PC-3 (cell line): ENCODE data around the gene TMEM213. TPM values are rescaled to one million over a fixed set of nuclear protein-coding genes. Genes with fewer than 3 reads are reported as not detected.

ENCODE experiments used
- ATAC-seq: fragments of 200-7000 bp; cut with Tn5 transposase; 2 replicates; pipeline ENCODE4 v1.9.1; 2020; ENCODE audit warnings: mild to moderate bottlenecking, moderate library complexity
- BruUV-seq: library from RNA; stranded (reverse); fragments of 400-500 nt; replicated peaks from 2 replicates; lab custom pipeline; 2021; lab: Mats Ljungman, UMichigan
- CTCF ChIA-PET: fragments of 300-600 bp; sonication (Branson Sonifier 250); formaldehyde crosslinking; loops from one replicate; lab custom pipeline; 2022; ENCODE audit warnings: antibody characterized with exemption; lab: Charles Lee
- POLR2A ChIA-PET: fragments of 300-600 bp; sonication (Branson Sonifier 250); formaldehyde crosslinking; loops from one replicate; lab custom pipeline; 2022; ENCODE audit warnings: antibody characterized with exemption; ENCODE audit not compliant: unreplicated experiment; lab: Charles Lee
- DNase-seq: peaks from one replicate; pipeline ENCODE4 v3.0.0-alpha.2; 2015
- H2AFZ ChIP-seq: fragments of 300-600 bp; sonication (generic); 2 replicates; pipeline ENCODE4 v1.6.0; 2016; ENCODE audit warnings: antibody characterized with exemption, low read length
- H3F3A ChIP-seq: fragments of 300-600 bp; sonication (generic); one replicate; pipeline ENCODE4 v1.6.0; 2017; ENCODE audit warnings: antibody characterized with exemption, low read length, control low read depth, mild to moderate bottlenecking; ENCODE audit not compliant: unreplicated experiment
- H3K27ac ChIP-seq: fragments of 300-600 bp; sonication (generic); 2 replicates; pipeline ENCODE4 v1.5.1; 2016; ENCODE audit warnings: mild to moderate bottlenecking, low read length
- H3K27me3 ChIP-seq: fragments of 300-600 bp; sonication (generic); 2 replicates; pipeline ENCODE4 v1.6.1; 2016; ENCODE audit warnings: low read length, mixed read lengths
- H3K36me3 ChIP-seq: fragments of 300-600 bp; sonication (generic); 2 replicates; pipeline ENCODE4 v1.6.1; 2016; ENCODE audit warnings: low read depth, mixed run types, low read length, mixed read lengths
- H3K4me1 ChIP-seq: fragments of 300-600 bp; sonication (generic); 2 replicates; pipeline ENCODE4 v1.5.1; 2016; ENCODE audit warnings: low read length; ENCODE audit not compliant: insufficient read depth
- H3K4me2 ChIP-seq: fragments of 300-600 bp; sonication (generic); 2 replicates; pipeline ENCODE4 v1.6.0; 2016; ENCODE audit warnings: low read length
- H3K4me3 ChIP-seq: fragments of 300-600 bp; sonication (generic); 2 replicates; pipeline ENCODE4 v1.5.1; 2016; ENCODE audit warnings: mild to moderate bottlenecking, low read length, mixed read lengths
- H3K79me2 ChIP-seq: fragments of 300-600 bp; sonication (generic); 2 replicates; pipeline ENCODE4 v1.6.1; 2017; ENCODE audit warnings: low read length, mixed read lengths
- H3K9ac ChIP-seq: fragments of 300-600 bp; sonication (generic); 2 replicates; pipeline ENCODE4 v1.6.0; 2016; ENCODE audit warnings: mild to moderate bottlenecking, low read length
- H3K9me2 ChIP-seq: fragments of 300-600 bp; sonication (generic); replicated peaks from 2 replicates; pipeline ENCODE4 v1.6.1; 2016; ENCODE audit warnings: mixed run types, low read length, mixed read lengths
- H3K9me3 ChIP-seq: fragments of 300-600 bp; sonication (generic); 2 replicates; pipeline ENCODE4 v1.6.1; 2016; ENCODE audit warnings: low read length, mixed read lengths
- H4K20me1 ChIP-seq: fragments of 300-600 bp; sonication (generic); 2 replicates; pipeline ENCODE4 v1.6.1; 2016; ENCODE audit warnings: low read length, mixed read lengths
- EZH2 ChIP-seq: fragments of 300-600 bp; sonication (generic); IDR thresholded peaks from one replicate; pipeline ENCODE4 v1.6.1; 2017; ENCODE audit warnings: antibody characterized with exemption, mild to moderate bottlenecking, low read length; ENCODE audit not compliant: unreplicated experiment
- EZH2phosphoT487 ChIP-seq: fragments of 300-600 bp; sonication (generic); IDR thresholded peaks from 2 replicates; pipeline ENCODE4 v1.6.1; 2018; ENCODE audit warnings: mild to moderate bottlenecking, antibody characterized with exemption, low read length, borderline replicate concordance
- intact Hi-C: fragments of 100-400 bp; cut with micrococcal nuclease; formaldehyde crosslinking; loops from 2 replicates; pipeline ENCODE4 v1.9.0; 2023
- total RNA-seq: library from RNA; depleted of rRNA; stranded (reverse); fragments of >200 nt; gene quantifications from 2 replicates; pipeline ENCODE4 v1.2.3, GENCODE V29; 2014
- TF ChIP-seq, protein P1 (sequence below): fragments of 300-600 bp; sonication (generic); conservative IDR thresholded peaks from 2 replicates; pipeline ENCODE4 v1.5.1; 2017; ENCODE audit warnings: antibody characterized with exemption, low read depth, mild to moderate bottlenecking, low read length

Gene TMEM213
- total RNA-seq, 1 experiment from 2014 or later = not detected

DNA sequence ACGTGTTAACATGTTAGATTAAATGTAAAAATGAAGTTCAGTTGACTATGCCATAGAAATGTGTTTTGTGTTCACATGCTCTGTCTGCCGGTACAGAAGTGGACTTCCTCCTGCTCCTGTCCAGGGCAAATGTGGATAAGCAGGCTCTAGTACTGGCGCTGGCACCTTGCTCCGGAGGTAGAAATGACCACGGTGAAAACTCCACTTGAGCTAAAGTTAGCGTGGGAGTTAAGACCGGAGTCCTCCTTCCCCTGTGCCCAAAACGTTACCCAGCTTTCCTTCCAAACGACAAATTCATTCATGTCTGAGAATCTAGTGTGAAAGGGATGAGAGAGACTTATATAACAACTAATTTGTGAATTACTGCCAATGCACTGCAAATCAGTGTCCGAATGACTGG, 35.2 kb downstream of the TMEM213 start:
- TF ChIP-seq EZH2 (no peak), EZH2phosphoT487 (no peak)
- TF ChIP-seq, protein P1, sequence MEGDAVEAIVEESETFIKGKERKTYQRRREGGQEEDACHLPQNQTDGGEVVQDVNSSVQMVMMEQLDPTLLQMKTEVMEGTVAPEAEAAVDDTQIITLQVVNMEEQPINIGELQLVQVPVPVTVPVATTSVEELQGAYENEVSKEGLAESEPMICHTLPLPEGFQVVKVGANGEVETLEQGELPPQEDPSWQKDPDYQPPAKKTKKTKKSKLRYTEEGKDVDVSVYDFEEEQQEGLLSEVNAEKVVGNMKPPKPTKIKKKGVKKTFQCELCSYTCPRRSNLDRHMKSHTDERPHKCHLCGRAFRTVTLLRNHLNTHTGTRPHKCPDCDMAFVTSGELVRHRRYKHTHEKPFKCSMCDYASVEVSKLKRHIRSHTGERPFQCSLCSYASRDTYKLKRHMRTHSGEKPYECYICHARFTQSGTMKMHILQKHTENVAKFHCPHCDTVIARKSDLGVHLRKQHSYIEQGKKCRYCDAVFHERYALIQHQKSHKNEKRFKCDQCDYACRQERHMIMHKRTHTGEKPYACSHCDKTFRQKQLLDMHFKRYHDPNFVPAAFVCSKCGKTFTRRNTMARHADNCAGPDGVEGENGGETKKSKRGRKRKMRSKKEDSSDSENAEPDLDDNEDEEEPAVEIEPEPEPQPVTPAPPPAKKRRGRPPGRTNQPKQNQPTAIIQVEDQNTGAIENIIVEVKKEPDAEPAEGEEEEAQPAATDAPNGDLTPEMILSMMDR = no peak
- BruUV-seq = TSS peak; percentile 1
- H3K27ac ChIP-seq = no peak overlapping the region
- H2AFZ ChIP-seq = no peak overlapping the region
- H3K4me2 ChIP-seq = no peak overlapping the region
- H3K27me3 ChIP-seq = no peaks in the 10 kb centered on the region
- peaks cover 24% of the 10 kb centered on the region for H3K36me3 ChIP-seq
- no peaks in the 10 kb centered on the region for H3K79me2 ChIP-seq
- ChIA-PET POLR2A (no interaction called here), CTCF (no interaction called here)
- no peak overlapping the region for H3K4me3 ChIP-seq
- H3K4me1 ChIP-seq = peaks cover 10% of the 10 kb centered on the region
- DNase-seq (no peak), ATAC-seq (no peak)
- no peak overlapping the region for H3K9ac ChIP-seq
- no peaks in the 10 kb centered on the region for H3K9me2 ChIP-seq
- H4K20me1 ChIP-seq = no peaks in the 10 kb centered on the region
- intact Hi-C loops = no loop called here
- H3K9me3 ChIP-seq = no peaks in the 10 kb centered on the region
- no peaks in the 10 kb centered on the region for H3F3A ChIP-seq

DNA sequence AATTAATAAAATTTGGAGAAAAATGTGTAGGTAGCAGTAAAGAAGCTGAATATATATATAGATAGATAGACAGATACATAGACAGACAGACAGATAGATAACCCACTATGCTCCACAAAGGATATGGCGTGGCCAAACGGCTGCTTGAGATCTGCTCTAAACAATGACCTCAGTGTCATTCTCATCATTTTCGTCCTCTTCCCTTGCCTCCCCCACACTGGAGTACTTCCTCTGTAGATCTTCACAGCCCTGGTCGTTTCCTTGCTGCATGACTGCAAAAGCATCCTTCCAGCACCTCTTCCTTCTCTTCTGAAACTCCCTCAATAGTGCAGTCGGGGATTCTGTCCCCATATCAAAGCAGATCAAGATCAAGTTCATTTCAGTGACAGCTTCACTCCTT, 35.8 kb downstream of the TMEM213 start:
- Histone ChIP-seq H4K20me1 (no peaks in the 10 kb centered on the region), H3K4me1 (peaks cover 4% of the 10 kb centered on the region; the same call in 1 of the 2 replicates), H3K27me3 (no peaks in the 10 kb centered on the region), H3F3A (no peaks in the 10 kb centered on the region), H3K4me2 (no peak overlapping the region), H3K9me3 (no peaks in the 10 kb centered on the region), H3K9me2 (no peaks in the 10 kb centered on the region), H2AFZ (no peak overlapping the region), H3K9ac (no peak overlapping the region), H3K4me3 (no peak overlapping the region), H3K27ac (no peak overlapping the region), H3K36me3 (peaks cover 24% of the 10 kb centered on the region), H3K79me2 (no peaks in the 10 kb centered on the region)
- ATAC-seq = no peak
- intact Hi-C loops = no loop called here
- ChIA-PET CTCF (no interaction called here), POLR2A (no interaction called here)
- no peak for DNase-seq
- TF ChIP-seq, protein P1 = no peak
- TF ChIP-seq EZH2 (no peak), EZH2phosphoT487 (no peak)
- BruUV-seq = no TSS peak

DNA sequence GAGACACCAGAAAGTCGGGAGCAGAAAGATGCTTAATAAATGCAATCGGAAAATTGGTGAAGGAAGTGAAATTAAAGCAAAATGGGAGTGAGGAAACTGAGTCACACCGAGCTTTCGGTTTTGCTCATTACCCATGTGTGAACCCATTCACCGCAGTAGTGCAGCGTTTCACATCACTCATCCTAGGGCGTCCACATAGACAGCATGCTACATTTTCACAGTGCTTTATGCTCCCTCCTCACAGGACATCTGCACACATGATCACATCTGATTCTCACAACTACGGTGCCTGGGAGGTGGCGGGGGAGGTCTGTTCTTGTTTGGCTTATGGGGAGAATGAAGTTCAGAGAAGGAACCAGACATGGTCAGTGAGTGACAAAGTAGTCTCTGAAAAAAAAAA, 36.8 kb downstream of the TMEM213 start:
- CTCF ChIA-PET = no interaction called here
- no peaks in the 10 kb centered on the region for H3F3A ChIP-seq
- H3K27me3 ChIP-seq = no peaks in the 10 kb centered on the region
- no peaks in the 10 kb centered on the region for H3K9me3 ChIP-seq
- BruUV-seq = no TSS peak
- H3K36me3 ChIP-seq = peaks cover 24% of the 10 kb centered on the region
- H3K4me2 ChIP-seq = no peak overlapping the region
- no peak overlapping the region for H3K9ac ChIP-seq
- no peak for DNase-seq
- no peaks in the 10 kb centered on the region for H3K79me2 ChIP-seq
- no peaks in the 10 kb centered on the region for H4K20me1 ChIP-seq
- intact Hi-C loops = no loop called here
- no peak overlapping the region for H3K4me3 ChIP-seq
- no peaks in the 10 kb centered on the region for H3K9me2 ChIP-seq
- TF ChIP-seq EZH2 (no peak), EZH2phosphoT487 (no peak)
- TF ChIP-seq, protein P1 = no peak
- no peak overlapping the region for H2AFZ ChIP-seq
- no peak overlapping the region for H3K27ac ChIP-seq
- POLR2A ChIA-PET = no interaction called here
- ATAC-seq = no peak
- H3K4me1 ChIP-seq = no peaks in the 10 kb centered on the region
